ENCODE results near the gene RAPGEF5. TPM values are rescaled to one million over a fixed set of nuclear protein-coding genes. Genes with fewer than 3 reads are reported as not detected.

RAPGEF5 gene
- total and polyA plus RNA-seq, 2 donors (not counting 3 experiments of a cell fraction or from before 2014, with no cell fraction given), result 10.0 to 43.2 TPM

DNA sequence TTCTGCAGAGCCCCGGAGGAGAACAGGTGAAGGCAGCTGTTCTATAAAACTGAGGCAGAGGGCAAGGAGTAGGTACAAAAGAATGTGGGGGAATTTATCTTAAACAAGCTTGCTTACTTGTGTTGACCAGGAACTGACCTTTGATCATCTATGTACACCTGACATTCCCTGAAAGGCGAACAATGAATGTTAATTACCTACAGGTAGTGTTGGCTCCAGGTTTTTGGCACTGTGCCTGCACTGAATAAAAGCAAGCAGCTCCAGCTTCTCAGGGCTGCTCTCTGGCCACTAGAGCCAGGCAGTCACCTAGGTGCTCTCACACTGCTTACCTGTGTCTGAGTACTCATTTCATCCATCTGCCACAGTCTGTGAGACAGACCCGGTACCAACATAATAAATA is 87.0 kb downstream of the RAPGEF5 start:
- DNase-seq (ENCODE audit: low read depth, low spot score) (no peak), FAIRE-seq (no peak)
- BruUV-seq (replicated peaks), result no TSS peak
- TF ChIP-seq MYC (IDR thresholded peaks at IDR 0.05; ENCODE audit: low read depth, low read length) (no peak), GATA2 (IDR thresholded peaks at IDR 0.05; ENCODE audit: insufficient read depth, insufficient read length, low read depth, low read length) (no peak), JUN (IDR thresholded peaks at IDR 0.05; ENCODE audit: borderline replicate concordance, insufficient read depth, insufficient read length, low read depth) (no peak), POLR2A (IDR thresholded peaks at IDR 0.05; ENCODE audit: low read depth, low read length) (no peak), POLR2AphosphoS5 (IDR thresholded peaks at IDR 0.05; ENCODE audit: insufficient read depth, low read depth, low read length) (no peak), FOS (IDR thresholded peaks at IDR 0.05; ENCODE audit: borderline replicate concordance, insufficient read depth, low read length) (no peak), EZH2 (IDR thresholded peaks at IDR 0.05; ENCODE audit: borderline replicate concordance, low read depth, low read length, severe bottlenecking) (no peak)
- TF ChIP-seq, protein P1, sequence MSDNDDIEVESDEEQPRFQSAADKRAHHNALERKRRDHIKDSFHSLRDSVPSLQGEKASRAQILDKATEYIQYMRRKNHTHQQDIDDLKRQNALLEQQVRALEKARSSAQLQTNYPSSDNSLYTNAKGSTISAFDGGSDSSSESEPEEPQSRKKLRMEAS (IDR thresholded peaks at IDR 0.05; ENCODE audit: insufficient read depth, insufficient read length), result no peak
- TF ChIP-seq, protein P2, sequence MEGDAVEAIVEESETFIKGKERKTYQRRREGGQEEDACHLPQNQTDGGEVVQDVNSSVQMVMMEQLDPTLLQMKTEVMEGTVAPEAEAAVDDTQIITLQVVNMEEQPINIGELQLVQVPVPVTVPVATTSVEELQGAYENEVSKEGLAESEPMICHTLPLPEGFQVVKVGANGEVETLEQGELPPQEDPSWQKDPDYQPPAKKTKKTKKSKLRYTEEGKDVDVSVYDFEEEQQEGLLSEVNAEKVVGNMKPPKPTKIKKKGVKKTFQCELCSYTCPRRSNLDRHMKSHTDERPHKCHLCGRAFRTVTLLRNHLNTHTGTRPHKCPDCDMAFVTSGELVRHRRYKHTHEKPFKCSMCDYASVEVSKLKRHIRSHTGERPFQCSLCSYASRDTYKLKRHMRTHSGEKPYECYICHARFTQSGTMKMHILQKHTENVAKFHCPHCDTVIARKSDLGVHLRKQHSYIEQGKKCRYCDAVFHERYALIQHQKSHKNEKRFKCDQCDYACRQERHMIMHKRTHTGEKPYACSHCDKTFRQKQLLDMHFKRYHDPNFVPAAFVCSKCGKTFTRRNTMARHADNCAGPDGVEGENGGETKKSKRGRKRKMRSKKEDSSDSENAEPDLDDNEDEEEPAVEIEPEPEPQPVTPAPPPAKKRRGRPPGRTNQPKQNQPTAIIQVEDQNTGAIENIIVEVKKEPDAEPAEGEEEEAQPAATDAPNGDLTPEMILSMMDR (IDR thresholded peaks at IDR 0.05; ENCODE audit: extremely low read depth in 1 of 2, insufficient read depth in 1 of 2, low read depth in 1 of 2, low read length in 2 of 2), result no peak
- H3K9ac ChIP-seq (replicated peaks; ENCODE audit: extremely low read depth, insufficient read depth, low read length), result no peak overlapping the region
- POLR2A ChIA-PET, result no interaction called here
- no peaks in the 10 kb centered on the region for H3K36me3 ChIP-seq (ENCODE audit: control insufficient read depth in 2 of 2, extremely low read depth in 1 of 2, insufficient read depth in 2 of 2, low read length in 2 of 2)
- CTCF ChIA-PET, result interaction anchor here (0.9 to 1.4 kb wide), 3 partner anchors 9 to 160 kb away, joined by 3 read pairs; no protein-coding TSS in a partner anchor
- intact Hi-C loops (cut with micrococcal nuclease), result no loop called here
- H4K20me1 ChIP-seq (replicated peaks; ENCODE audit: control insufficient read depth, extremely low read depth, insufficient read depth, low read length), result no peaks in the 10 kb centered on the region
- no peak overlapping the region for H3K4me2 ChIP-seq (ENCODE audit: insufficient read depth, low read length)
- no peaks in the 10 kb centered on the region for H3K9me1 ChIP-seq (replicated peaks; ENCODE audit: control insufficient read depth, extremely low read depth, insufficient read depth, low read length)
- H3K4me3 ChIP-seq (replicated peaks in 1 of 3; ENCODE audit: insufficient read depth in 1 of 3, low read depth in 1 of 3, low read length in 3 of 3), result no peak overlapping the region
- no peak overlapping the region for H2AFZ ChIP-seq (ENCODE audit: low read depth, low read length)
- H3K79me2 ChIP-seq (ENCODE audit: control insufficient read depth, insufficient read depth, low read length), result no peaks in the 10 kb centered on the region
- H3K9me3 ChIP-seq (replicated peaks; ENCODE audit: control insufficient read depth, insufficient read depth, low read length), result no peaks in the 10 kb centered on the region
- dilution Hi-C loops (cut with MboI; ENCODE audit: extremely low pct_ligation_motif_present, low sequenced_read_pairs), result no loop called here
- H3K4me1 ChIP-seq (ENCODE audit: control insufficient read depth, extremely low read depth, insufficient read depth, low read length), result no peaks in the 10 kb centered on the region
- H3K27ac ChIP-seq (ENCODE audit: insufficient read depth, low read depth, low read length), result no peak overlapping the region
- H3K27me3 ChIP-seq (ENCODE audit: control insufficient read depth in 2 of 2, insufficient read depth in 2 of 2, low read length in 2 of 2), result no peaks in the 10 kb centered on the region

Data from endothelial cell of umbilical vein (primary cell).